NCI-H1694 treated with DMSO at 0.1 percent for 48 hours (cell line): ENCODE data around the gene RANBP3L.

Source experiments
- DNase-seq: peaks from one replicate; lab custom pipeline; 2025; lab: John Stamatoyannopoulos, UW

The RANBP3L gene

GRCh38 chr5:36243653-36244052 lies 58.0 kb downstream of the RANBP3L start:
- no peak for DNase-seq

- no peak for DNase-seq
Observed at GRCh38 chr5:36242534-36243485, 58.9 kb downstream of the RANBP3L start.

GRCh38 chr5:36241631-36242533 lies 59.8 kb downstream of the RANBP3L start, which contains the start of gene NADK2:
Gene NADK2, minus strand, starts transcription at chr5:36241925. Its CDS starts 127 bp downstream, at chr5:36241798.
- DNase-seq, result peak; percentile 94

- DNase-seq, result no peak
Observed at GRCh38 chr5:36240779-36241630, 60.7 kb downstream of the RANBP3L start.

- DNase-seq, result no peak
Observed at GRCh38 chr5:36239370-36240293, 62.1 kb downstream of the RANBP3L start.

GRCh38 chr5:36238502-36239295 lies 63.0 kb downstream of the RANBP3L start:
- DNase-seq, result no peak

GRCh38 chr5:36237751-36238150 lies 64.0 kb downstream of the RANBP3L start:
- no peak for DNase-seq

GRCh38 chr5:36236801-36237200 lies 64.9 kb downstream of the RANBP3L start:
- no peak for DNase-seq

GRCh38 chr5:36232533-36232932 lies 69.2 kb downstream of the RANBP3L start:
- DNase-seq, result no peak

GRCh38 chr5:36230151-36230790 lies 71.4 kb downstream of the RANBP3L start:
- DNase-seq, result no peak

GRCh38 chr5:36228505-36228904 lies 73.2 kb downstream of the RANBP3L start:
- no peak for DNase-seq

- no peak for DNase-seq
Observed at GRCh38 chr5:36227046-36227445, 74.7 kb downstream of the RANBP3L start.

- no peak for DNase-seq
Observed at GRCh38 chr5:36222620-36223019, 79.1 kb downstream of the RANBP3L start.

GRCh38 chr5:36217988-36218387 lies 83.7 kb downstream of the RANBP3L start:
- DNase-seq, result no peak

- no peak for DNase-seq
Observed at GRCh38 chr5:36217567-36217966, 84.1 kb downstream of the RANBP3L start.

- DNase-seq, result no peak
Observed at GRCh38 chr5:36215910-36216309, 85.8 kb downstream of the RANBP3L start.

- no peak for DNase-seq
Observed at GRCh38 chr5:36214436-36214835, 87.3 kb downstream of the RANBP3L start.

- no peak for DNase-seq
Observed at GRCh38 chr5:36209664-36210063, 92.0 kb downstream of the RANBP3L start.

- no peak for DNase-seq
Observed at GRCh38 chr5:36208786-36209185, 92.9 kb downstream of the RANBP3L start.
